ENCODE measurements around the gene UBA7.
"Not testable (repeated sequence)": the region's sequence is repeated elsewhere in the genome, so short reads cannot be mapped to it uniquely, and the experiment has no call there.

The UBA7 gene, protein sequence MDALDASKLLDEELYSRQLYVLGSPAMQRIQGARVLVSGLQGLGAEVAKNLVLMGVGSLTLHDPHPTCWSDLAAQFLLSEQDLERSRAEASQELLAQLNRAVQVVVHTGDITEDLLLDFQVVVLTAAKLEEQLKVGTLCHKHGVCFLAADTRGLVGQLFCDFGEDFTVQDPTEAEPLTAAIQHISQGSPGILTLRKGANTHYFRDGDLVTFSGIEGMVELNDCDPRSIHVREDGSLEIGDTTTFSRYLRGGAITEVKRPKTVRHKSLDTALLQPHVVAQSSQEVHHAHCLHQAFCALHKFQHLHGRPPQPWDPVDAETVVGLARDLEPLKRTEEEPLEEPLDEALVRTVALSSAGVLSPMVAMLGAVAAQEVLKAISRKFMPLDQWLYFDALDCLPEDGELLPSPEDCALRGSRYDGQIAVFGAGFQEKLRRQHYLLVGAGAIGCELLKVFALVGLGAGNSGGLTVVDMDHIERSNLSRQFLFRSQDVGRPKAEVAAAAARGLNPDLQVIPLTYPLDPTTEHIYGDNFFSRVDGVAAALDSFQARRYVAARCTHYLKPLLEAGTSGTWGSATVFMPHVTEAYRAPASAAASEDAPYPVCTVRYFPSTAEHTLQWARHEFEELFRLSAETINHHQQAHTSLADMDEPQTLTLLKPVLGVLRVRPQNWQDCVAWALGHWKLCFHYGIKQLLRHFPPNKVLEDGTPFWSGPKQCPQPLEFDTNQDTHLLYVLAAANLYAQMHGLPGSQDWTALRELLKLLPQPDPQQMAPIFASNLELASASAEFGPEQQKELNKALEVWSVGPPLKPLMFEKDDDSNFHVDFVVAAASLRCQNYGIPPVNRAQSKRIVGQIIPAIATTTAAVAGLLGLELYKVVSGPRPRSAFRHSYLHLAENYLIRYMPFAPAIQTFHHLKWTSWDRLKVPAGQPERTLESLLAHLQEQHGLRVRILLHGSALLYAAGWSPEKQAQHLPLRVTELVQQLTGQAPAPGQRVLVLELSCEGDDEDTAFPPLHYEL

DNA sequence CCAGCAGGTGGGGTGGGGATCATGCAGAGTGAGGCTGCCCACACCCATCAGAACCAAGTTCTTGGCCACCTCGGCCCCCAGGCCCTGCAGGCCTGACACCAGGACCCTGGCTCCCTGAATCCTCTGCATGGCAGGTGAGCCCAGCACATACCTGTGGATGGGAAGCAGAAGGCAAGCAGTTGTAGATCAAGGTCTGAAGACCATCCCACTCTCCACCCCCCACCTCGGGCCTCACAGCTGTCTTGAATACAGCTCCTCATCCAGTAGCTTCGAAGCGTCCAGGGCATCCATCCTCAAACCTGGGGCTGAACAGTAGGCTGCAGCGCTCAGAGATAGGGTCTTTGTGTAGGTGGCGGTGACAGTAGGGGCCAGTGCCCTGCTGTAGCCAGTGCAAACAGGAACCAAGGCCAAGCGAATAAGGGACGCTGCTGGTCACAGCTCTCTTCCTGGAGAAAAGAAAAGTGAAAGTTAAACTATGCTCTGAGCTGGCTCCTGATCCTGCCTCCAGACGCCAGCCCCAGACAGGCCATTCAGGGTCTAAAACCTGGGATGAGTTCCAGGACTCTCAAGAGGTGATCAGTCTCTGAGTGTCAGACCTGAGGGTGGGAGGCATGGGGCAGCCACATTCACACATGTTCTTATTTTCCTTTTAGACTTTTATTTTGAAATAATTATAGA lies at the start of gene UBA7:
Gene UBA7 (minus strand): TSS at position 457 of the 678 bp plus-strand sequence. CDS start 166 bp downstream, at position 291.
- peak; percentile 88 for DNase-seq

DNA sequence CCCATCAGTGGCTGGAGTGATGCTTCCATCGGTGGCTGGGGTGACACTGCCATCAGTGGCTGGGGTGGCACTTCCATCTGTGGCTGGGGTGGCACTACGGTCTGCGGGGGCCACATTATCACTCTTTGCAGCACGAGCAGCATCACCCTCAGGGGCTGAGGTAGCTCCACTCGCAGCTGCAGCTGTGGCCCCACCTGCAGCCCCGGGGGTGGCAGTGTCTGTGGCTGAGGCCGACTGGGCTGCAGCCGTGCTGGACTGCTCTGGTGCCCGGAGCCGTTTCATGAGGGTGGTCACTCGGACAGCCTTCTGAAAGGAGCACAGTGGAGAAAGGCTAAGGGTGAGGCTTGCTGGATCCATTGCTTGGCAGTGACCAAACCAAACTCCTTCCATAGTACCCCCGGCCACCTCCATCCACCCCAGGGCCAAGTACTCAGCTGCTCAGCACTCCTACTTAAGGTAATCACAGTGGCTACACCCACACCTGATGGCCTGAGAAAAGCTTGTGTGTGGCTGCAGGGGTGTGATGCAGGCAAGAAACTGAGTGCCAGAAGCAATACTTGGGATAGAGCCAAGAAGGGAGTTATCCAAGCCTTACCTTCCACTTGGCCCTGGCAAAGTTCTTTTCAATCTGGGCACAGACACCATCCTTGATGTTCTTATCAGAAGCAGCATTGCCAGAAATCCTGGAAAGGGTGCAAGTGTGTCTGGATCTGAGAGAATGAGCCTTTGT lies 46.0 kb upstream of the UBA7 start:
- no peak for DNase-seq

DNA sequence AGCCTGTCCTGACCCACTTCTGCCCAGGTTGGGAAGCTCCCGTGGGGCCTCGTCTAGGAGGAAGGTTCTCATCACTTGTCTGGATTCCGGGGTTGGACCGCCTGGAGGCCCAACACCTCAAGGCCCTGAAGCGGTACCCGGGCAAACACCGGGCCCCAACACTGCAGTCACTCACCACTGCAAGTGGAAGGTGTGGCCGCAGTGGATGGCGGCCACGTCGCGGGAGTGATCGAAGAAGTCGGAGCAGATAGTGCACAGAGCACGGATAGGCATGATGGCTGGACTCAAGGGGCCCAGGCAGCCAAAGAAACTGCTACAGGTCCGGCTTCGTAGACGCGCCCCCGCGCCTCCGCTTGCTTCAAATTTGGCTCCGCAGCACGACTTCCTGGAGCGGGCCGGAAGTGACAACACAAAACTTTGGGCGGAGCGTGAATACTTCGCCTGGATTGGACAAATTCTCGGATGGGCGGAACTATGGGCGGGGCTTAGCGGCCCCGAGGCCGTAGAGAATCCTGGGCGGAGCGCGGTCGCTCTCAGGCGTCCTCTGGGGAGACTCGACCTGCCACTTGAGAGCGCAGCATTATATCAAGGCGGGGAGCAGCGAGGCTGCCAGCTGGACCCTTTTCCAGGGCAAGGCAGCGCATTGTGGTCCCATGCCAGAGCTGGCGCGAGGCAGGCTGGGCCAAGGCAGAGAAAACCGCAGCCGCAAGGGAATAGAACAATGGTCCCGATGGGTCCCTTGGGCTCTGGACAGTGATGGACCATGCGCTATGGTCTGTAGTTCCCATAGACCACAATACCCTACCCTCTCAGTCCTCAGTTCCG lies 42.6 kb upstream of the UBA7 start, which contains the start of gene TRAIP:
Gene TRAIP (minus strand): TSS at position 384 of the 825 bp plus-strand sequence. CDS start 111 bp downstream, at position 273.
- DNase-seq, result peak; percentile 92

DNA sequence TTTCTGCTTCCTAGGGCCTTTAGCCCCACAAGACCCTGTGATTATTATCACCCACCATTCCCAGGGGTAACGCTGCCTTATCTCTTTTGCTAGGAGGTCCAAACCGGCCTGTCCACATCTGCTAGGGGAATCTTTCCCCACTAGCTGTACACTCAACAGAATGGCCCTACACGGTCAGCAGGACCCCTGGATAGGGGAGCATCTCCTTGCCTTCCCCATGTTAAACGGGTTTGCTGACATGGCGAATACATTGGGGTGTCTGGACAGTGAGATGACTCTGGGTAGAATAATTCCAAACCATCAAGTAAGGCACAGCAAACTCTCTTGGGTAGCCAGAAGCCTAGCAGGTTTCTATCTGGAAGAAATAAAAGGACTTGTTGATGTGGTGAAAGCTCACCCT lies 41.9 kb upstream of the UBA7 start:
- DNase-seq, result no peak

DNA sequence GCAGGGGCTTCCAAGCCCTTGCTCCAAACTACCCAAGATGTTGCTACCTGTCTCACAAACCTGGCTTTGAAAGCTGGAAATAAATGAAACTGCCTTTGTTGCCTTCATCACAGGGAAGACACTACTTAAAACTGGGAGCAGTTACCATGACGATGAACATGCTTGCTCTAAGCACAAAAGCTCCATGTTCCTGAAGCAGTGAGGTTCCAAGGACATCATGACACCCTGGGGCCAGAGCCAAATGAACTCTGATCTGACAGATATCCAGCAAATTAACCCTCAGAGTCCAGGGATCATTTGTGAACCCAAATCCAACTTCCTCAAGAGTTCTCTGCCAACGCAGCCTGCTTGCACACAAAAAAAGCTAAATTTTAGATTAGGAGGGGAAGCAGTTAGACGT lies 31.9 kb upstream of the UBA7 start:
- no peak for DNase-seq

DNA sequence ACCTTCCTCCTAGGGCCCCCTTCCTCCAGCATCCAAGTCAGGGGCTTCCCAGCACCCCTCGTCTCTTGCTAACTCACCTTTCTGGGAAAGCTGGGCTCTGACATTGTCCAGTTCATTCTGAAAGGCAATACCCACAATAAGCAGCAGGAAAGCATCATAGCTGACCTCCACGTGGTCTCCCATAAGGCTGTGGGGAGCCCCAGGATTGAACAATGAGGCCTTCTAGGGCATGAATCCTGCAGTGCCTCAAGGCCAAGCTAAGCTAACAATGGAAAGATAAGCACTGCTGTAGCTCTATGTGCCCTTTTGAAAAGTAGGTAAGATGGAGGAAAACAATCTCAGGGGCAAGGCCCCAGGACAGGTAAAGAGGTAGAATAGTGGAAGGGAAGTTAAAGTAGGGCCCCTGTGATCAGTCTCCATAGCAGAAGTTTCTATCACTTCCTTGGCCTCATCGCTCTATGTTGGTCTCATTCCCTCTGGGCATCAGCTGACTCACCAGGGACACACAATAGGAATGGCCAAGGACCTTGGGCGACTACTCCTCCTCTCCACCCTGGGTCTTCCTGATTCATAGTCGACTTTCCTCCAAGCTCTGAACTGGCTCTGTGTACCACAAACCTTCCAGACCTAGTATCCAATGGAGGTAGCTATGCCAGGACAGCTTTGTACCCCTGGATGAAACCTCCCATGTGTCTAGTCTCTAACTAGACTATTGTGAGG lies 30.9 kb upstream of the UBA7 start:
- DNase-seq, result no peak

DNA sequence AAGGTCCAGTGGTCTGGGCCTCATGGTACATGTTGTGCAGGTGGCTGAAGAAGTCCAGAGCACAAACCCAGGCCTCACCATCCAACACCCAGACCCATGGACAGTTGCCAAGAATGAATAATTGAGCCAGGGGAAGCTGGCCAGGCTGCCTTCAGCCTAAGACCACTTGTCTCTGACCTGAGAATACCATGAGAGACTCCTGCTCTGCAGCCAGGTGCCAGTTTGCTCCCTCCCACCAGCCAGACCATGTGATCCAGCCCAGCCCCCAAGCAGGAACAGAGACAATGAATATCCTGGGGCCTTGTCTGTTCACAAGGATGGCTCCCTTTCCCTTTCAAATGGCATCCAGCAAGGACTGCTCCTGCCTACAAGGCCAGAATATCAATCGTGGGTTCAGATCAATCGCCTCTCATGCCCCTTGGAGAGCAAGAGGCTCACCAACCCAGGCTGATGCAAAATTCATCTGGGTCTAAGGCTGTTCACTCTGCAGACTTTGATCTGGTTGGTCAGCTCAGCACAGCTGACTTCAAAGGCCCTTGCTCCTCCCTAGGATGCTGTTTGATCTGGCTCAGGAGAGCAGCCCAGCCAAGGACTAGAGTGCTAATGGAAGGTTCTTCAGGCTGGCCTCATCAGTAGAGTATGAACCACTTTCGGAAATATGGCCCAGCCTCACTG lies 29.2 kb upstream of the UBA7 start:
- DNase-seq, result no peak

DNA sequence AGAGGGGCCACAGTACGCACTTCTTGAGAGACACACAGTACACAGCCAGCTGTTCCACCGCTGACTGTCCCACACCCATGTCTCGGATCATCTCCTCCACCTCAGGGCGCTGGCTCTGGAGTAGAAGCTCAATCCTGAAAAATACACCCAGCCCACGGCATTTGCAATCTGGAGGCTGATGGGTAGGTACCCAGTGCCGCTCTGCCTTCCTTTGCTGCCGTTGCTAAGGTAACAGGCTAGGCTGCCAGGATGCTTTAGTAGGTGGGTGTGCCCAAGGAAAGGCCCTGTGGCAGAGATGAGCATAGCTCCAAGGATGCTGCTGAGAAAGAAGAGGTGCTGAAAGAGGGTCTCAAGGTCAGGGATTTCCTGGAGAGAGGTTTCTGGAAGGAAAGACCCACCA lies 28.1 kb upstream of the UBA7 start:
- no peak for DNase-seq

DNA sequence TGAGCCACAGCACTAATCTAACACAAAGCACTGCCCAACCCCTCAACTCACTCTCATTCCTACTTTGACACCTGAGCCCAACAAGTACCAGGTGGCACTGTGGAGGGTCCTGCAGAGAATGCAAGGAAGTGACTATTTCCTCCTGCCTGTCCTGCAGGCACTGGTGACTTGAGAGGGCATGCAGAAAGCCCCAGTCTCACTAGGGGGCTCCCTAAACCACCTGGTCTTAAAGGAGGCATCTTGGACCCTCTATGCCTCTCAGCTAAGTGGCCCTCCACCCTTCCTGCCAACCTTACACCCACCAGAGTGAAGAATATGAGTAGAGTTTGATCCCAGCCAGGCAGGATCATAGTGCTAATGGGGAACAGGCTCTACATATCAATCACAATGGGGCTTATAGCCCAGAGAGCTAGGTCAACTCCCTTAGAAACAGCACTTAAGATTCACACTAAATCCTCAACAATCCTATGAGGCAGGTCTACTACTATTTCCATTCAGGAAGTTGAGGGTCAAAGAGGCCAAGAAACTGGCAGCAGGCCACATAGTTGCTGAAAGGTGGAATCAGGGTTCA lies 27.5 kb upstream of the UBA7 start:
- peak; percentile 14 for DNase-seq

DNA sequence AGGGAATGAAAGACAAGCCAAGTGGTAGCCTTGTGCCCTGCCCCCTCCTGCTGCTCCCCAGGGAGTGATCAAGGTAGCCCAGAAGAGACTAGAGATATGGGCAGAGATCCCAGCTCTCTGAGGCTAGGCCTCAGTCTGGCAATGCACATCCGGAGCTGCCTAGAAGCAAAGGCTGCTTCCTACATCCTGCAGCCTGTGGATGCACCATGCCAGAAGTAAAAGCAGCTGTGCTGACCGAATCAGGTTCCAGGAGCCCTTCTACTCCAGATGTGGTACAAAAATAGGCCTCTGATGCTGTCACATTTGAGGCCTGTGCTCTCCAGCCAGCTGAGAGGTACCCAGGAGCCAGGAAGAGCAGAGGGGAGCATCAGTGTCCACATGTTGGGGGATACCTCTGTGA lies 26.6 kb upstream of the UBA7 start:
- peak; percentile 16 for DNase-seq

DNA sequence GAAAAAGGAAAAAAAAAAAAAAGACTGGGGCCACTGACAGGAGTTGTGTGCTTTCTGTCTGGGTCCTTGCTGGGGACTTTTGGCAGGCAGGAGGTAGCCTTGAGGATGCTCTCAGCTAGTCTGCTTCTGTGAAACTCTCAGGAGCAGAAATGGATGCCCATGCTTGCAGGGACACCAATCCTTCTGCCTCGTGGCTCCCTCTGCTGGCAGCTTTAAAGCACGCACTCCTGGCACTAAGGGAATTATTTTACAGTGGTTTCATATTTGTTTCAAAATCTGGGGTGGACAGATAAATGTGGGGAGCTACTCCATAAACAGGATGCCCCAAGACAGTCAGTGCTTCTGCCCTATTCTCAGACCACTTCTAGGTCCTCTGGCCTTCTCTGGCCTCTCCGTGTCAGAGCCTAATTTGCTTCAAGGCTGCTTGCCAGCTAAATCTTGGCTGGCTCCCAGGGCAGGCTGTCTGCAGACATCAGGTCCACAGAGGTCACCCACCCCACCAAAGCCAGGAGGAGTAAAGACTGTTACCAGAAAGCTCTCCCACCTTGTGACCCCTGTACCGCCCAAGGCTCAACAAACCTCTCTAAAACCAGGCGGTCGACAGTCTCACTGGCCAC lies 25.5 kb upstream of the UBA7 start:
- DNase-seq, result peak; percentile 73

DNA sequence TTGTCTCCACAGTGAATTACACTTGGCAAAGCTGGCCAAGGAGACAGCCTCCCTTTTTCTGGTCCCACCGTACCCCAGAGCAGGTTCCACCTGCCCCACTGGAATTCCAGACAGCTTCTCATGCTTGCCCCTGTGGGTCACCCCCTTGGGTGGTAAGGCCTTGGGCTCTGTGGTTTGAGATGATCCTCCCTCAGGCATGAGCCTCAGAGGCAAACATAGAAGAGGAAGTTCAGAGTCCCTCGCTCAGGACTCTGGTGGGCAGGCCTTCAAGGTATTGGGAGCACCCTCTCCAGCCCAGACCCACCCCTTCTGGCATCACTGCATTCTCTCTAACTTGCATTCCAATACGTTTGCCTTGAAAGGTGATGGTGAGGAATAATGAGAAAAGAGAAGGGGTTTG lies 17.6 kb upstream of the UBA7 start:
- no peak for DNase-seq

DNA sequence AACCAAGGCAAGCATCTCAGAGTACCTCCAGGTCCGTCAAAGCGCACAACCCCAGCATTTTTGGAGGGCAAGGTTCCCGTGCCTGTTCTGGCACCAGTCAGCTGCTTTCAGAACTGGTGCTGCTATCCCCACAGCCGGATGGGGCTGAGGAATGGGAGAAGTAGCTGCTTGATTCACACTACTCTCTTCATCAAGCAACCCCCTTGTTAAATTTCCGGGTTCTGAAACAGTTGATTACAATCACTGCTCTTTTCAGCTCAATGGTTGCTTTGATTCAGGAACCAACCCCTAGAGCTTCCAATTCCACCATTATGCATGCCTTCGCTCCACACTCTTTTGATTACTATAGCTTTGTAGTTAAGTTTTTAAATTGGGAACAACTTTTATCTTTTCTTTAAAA lies 12.3 kb upstream of the UBA7 start:
- no peak for DNase-seq

DNA sequence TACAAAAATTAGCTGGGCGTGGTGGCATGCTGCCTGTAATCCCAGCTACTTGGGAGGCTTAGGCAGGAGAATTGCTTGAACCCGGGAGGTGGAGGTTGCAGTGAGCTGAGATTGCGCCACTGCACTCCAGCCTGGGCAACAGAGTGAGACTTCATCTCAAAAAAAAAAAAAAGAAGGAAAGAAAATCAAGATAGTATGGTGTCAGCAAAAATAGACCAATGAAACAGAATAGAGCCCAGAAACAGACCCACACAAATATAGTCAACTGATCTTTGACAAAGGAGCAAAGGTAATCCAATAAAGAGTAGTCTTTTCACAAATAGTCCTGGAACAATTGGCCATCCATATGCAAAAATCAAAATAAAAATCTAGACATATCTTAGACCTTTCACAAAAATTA lies 9.4 kb upstream of the UBA7 start:
- DNase-seq, result not testable (repeated sequence)

DNA sequence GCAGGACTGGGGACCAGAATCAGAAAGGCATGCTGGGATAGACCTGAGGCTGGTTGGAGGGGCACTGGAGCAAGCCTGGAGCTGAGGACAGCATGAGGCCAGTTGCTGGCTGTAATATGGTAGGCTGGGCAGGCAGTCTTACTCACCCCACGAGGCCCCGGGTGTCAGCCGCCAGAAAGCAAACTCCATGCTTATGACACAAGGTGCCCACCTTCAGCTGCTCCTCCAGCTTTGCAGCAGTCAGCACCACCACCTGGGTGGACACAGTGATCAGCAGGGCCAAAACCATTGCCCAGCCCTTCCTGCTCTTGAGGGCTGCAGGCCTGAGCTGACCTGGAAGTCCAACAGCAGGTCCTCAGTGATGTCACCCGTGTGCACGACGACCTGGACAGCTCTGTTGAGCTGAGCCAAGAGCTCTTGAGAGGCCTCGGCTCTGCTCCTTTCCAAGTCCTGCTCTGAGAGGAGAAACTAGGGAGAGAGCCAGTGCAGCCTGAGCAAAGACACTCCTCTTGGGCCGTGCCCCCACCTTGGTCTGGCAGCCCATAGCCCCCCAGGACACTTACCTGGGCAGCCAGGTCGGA lies 747 bp downstream of the UBA7 start:
- DNase-seq, result no peak

DNA sequence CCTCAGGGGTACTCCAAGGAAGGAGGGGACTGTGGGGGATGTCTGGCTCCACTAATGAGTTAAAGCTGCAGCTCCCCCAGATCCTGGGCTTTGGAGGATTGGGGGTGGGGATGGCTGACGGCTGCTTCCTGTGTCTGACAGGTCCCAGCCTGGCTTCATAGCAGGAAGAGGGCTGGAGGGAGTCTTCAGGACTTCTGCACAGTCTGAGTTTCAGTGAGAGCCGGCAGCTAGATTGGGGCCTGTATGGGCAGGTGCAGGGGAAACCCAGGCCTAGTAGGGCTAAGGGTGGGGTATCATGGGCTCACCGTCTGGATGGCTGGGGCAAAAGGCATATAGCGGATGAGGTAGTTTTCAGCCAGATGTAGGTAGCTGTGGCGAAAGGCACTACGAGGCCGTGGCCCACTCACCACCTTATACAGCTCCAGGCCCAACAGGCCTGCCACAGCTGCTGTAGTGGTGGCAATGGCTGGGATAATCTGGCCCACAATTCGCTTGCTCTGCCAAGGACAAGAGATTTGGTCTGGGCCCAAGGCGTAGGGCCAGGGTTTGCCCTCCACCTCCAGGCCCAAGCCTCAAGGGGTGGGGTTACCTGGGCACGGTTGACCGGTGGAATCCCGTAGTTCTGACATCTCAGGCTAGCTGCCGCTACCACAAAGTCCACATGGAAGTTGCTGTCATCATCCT lies 6.2 kb downstream of the UBA7 start:
- peak; percentile 36 for DNase-seq

DNA sequence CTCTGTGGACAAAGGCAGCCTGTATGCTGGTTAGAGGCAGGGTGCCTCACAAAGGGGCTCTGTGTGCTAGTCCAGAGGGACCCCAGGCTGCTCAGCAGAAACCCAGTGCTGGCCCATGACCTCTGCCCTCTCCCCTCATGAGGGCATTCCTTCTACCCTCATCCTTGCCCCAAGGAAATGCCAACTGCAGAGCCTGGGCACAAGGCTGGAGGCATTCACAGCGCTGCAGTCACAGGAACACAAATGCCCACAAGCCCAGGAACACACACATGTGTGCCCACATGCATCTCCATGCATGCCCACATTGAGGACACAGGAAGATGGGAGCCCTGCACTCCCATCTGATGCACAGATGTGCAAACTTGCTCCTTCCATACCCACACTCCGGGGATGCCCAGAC lies 6.9 kb downstream of the UBA7 start:
- DNase-seq, result no peak

Data from fibroblast of skin of right biceps (primary cell).